ENCODE results near the gene FAM221A.
"Not testable (repeated sequence)": the region's sequence is repeated elsewhere in the genome, so short reads cannot be mapped to it uniquely, and the experiment has no call there.

FAM221A gene

GRCh38 chr7:23709081-23709750 lies 29.2 kb downstream of the FAM221A start:
- DNase-seq (ENCODE audit: low read depth in 2 of 2), result no peak

- no peak for DNase-seq (ENCODE audit: low read depth in 2 of 2)
These were observed 30.0 kb downstream of the FAM221A start, which contains the start of gene STK31 for GRCh38 chr7:23710000-23710399. Gene STK31, plus strand, starts transcription at chr7:23710219. Its CDS starts 67 bp downstream, at chr7:23710286.

- DNase-seq (ENCODE audit: low read depth in 2 of 2), result no peak
These were observed 32.6 kb downstream of the FAM221A start for GRCh38 chr7:23712368-23713284.

GRCh38 chr7:23713285-23714149 lies 33.5 kb downstream of the FAM221A start:
- no peak for DNase-seq (ENCODE audit: low read depth in 2 of 2)

GRCh38 chr7:23714150-23714464 lies 34.1 kb downstream of the FAM221A start:
- DNase-seq (ENCODE audit: low read depth in 2 of 2), result no peak

- no peak for DNase-seq (ENCODE audit: low read depth in 2 of 2)
These were observed 34.6 kb downstream of the FAM221A start for GRCh38 chr7:23714579-23714978.

- DNase-seq (ENCODE audit: low read depth in 2 of 2), result no peak
These were observed 35.1 kb downstream of the FAM221A start for GRCh38 chr7:23715099-23715498.

GRCh38 chr7:23717788-23718187 lies 37.8 kb downstream of the FAM221A start:
- no peak for DNase-seq (ENCODE audit: low read depth in 2 of 2)

GRCh38 chr7:23721456-23721855 lies 41.5 kb downstream of the FAM221A start:
- no peak for DNase-seq (ENCODE audit: low read depth in 2 of 2)

GRCh38 chr7:23722587-23723216 lies 42.7 kb downstream of the FAM221A start:
- DNase-seq (ENCODE audit: low read depth in 2 of 2), result not testable (repeated sequence)

GRCh38 chr7:23724113-23724512 lies 44.1 kb downstream of the FAM221A start:
- not testable (repeated sequence) for DNase-seq (ENCODE audit: low read depth in 2 of 2)

- no peak for DNase-seq (ENCODE audit: low read depth in 2 of 2)
These were observed 62.1 kb downstream of the FAM221A start for GRCh38 chr7:23742051-23742450.

GRCh38 chr7:23743226-23743625 lies 63.2 kb downstream of the FAM221A start:
- DNase-seq (ENCODE audit: low read depth in 2 of 2), result no peak

GRCh38 chr7:23746629-23747028 lies 66.6 kb downstream of the FAM221A start:
- DNase-seq (ENCODE audit: low read depth in 2 of 2), result no peak

GRCh38 chr7:23751852-23752251 lies 71.9 kb downstream of the FAM221A start:
- no peak for DNase-seq (ENCODE audit: low read depth in 2 of 2)

Measured in stimulated activated CD8-positive, alpha-beta memory T cell treated with anti-CD3 and anti-CD28 coated beads, Interleukin-7, amount 100 ng/mL, for 1 hour (primary cell).